Stomach (tissue), 9 donors: ENCODE measurements around the gene KCNK3. TPM values are rescaled to one million over a fixed set of nuclear protein-coding genes. Genes with fewer than 3 reads are reported as not detected.

Experiments used
- DNase-seq, 2 donors: peaks; one replicate each; pipeline versions ENCODE4 v3.0.0 to v3.0.0-alpha.2; 2013 to 2019
- H3K27ac ChIP-seq, 5 donors: fragments of 200-600 bp in 4 of 5; sonication (generic) in 4 of 5; one replicate each; pipeline ENCODE4 v1.5.1; 2013 to 2019; ENCODE audit warnings: mild to moderate bottlenecking in 1 of 5, moderate library complexity in 1 of 5
- H3K27me3 ChIP-seq, 3 donors: fragments of 200-600 bp; sonication (generic); one replicate each; pipeline ENCODE4 v1.5.1; 2017 to 2019; ENCODE audit warnings: mixed run types in 1 of 3
- H3K36me3 ChIP-seq, 4 donors: fragments of 200-600 bp; sonication (generic); 1 replicate in 3 of 4; 2 replicates in 1 of 4; pipeline ENCODE4 v1.5.1; 2016 to 2019
- H3K4me1 ChIP-seq, 4 donors: fragments of 200-600 bp; sonication (generic); one replicate each; pipeline ENCODE4 v1.5.1; 2016 to 2019
- H3K4me3 ChIP-seq, 4 donors: fragments of 200-600 bp; sonication (generic) in 3 of 4; one replicate each; pipeline ENCODE4 v1.5.1; 2016 to 2019; ENCODE audit warnings: mild to moderate bottlenecking in 1 of 4
- H3K9me3 ChIP-seq, 4 donors: fragments of 200-600 bp; sonication (generic); one replicate each; pipeline ENCODE4 v1.5.1; 2016 to 2019
- CTCF ChIP-seq, 7 experiments: fragments of 450-650 bp in 4 of 7; fragments of 200-600 bp in 3 of 7; sonication (generic) in 3 of 7; IDR thresholded peaks; one replicate each; pipeline ENCODE4 v1.5.1; 2016 to 2019; ENCODE audit warnings: antibody characterized with exemption in 7 of 7, control low read depth in 2 of 7, mild to moderate bottlenecking in 1 of 7
- EP300 ChIP-seq: sonication (generic); formaldehyde crosslinking; IDR thresholded peaks from one replicate; pipeline ENCODE4 v1.6.1; 2017; ENCODE audit warnings: antibody characterized with exemption
- POLR2A ChIP-seq, 4 donors: fragments of 450-650 bp; IDR thresholded peaks; one replicate each; pipeline ENCODE4 v1.6.1; 2016; ENCODE audit warnings: antibody characterized with exemption in 4 of 4, control low read depth in 2 of 4, mild to moderate bottlenecking in 1 of 4, moderate library complexity in 1 of 4
- POLR2AphosphoS5 ChIP-seq, 3 donors: sonication (generic); formaldehyde crosslinking; IDR thresholded peaks; one replicate each; pipeline ENCODE4 v1.6.1; 2016; ENCODE audit warnings: antibody characterized with exemption in 3 of 3
- WGBS, 5 donors: extraction: QIAGEN DNeasy Blood & Tissue Kit in 3 of 5; methylation state at CpG; one replicate each; pipeline versions ENCODE4 v1.1.5 to v1.1.7; 2013 to 2018; 5-methylcytosine and 5-hydroxymethylcytosine counted together
- intact Hi-C: fragments of 100-400 bp; cut with DNase I; formaldehyde crosslinking; loops from one replicate; pipeline ENCODE4 v1.15.1; 2023; ENCODE audit warnings: low total_unique reads
- polyA plus RNA-seq, 3 donors: library from polyadenylated mRNA; stranded (reverse); fragments of 200-250 nt; gene quantifications; one replicate each; pipeline ENCODE4 v1.2.3, GENCODE V29; 2013
- total RNA-seq, 5 donors: library from RNA; depleted of rRNA; stranded (reverse); fragments of >200 nt; gene quantifications; one replicate each; pipeline versions ENCODE4 v1.1.0 to v1.2.3, GENCODE V29; 2014 to 2016
- donor health status: healthy with polysubstance abuse.
- donor health status: Bipolar disorder and iron deficiency.
- donor health status: healthy.

KCNK3 gene
- total and polyA plus RNA-seq, 8 donors = 0.62 to 22.8 (median 1.9) TPM

- Histone ChIP-seq H3K27ac (no peak overlapping the region), H3K4me3 (no peak overlapping the region), H3K9me3 (peaks cover 0 to 8% (median 5%) of the 10 kb centered on the region in 4 donors), H3K4me1 (peaks cover 0 to 4% (median 0%) of the 10 kb centered on the region in 4 donors), H3K36me3 (no peaks in the 10 kb centered on the region), H3K27me3 (peaks cover 0 to 44% (median 7%) of the 10 kb centered on the region in 3 donors)
- 82 to 88% (median 84%) methylated on average over 8 to 13 of the region's 13 CpGs for WGBS, 5 donors
- no peak for DNase-seq
- TF ChIP-seq POLR2AphosphoS5 (IDR thresholded peaks at IDR 0.05) (no peak), POLR2A (IDR thresholded peaks at IDR 0.05) (no peak), EP300 (no peak), CTCF (IDR thresholded peaks at IDR 0.05) (no peak)
- intact Hi-C loops = no loop called here
Observed at GRCh38 chr2:26674771-26675170, 17.8 kb upstream of the KCNK3 start.

- 95 to 98% (median 98%) methylated on average over 6 of the region's 6 CpGs for WGBS, 5 donors
- Histone ChIP-seq H3K27ac (no peak overlapping the region), H3K4me3 (no peak overlapping the region), H3K36me3 (no peaks in the 10 kb centered on the region), H3K4me1 (peaks cover 0 to 4% (median 0%) of the 10 kb centered on the region in 4 donors), H3K9me3 (peaks cover 0 to 8% (median 5%) of the 10 kb centered on the region in 4 donors), H3K27me3 (peaks cover 0 to 34% (median 0%) of the 10 kb centered on the region in 3 donors)
- no peak for TF ChIP-seq POLR2AphosphoS5 (IDR thresholded peaks at IDR 0.05)
- TF ChIP-seq EP300 = no peak
- TF ChIP-seq CTCF (IDR thresholded peaks at IDR 0.05) = no peak
- no peak for TF ChIP-seq POLR2A (IDR thresholded peaks at IDR 0.05)
- DNase-seq = no peak
- intact Hi-C loops = no loop called here
Observed at GRCh38 chr2:26675651-26676255, 16.8 kb upstream of the KCNK3 start.

GRCh38 chr2:26678035-26678434, 14.5 kb upstream of the KCNK3 start:
- no peak for TF ChIP-seq CTCF (IDR thresholded peaks at IDR 0.05)
- 88 to 95% (median 93%) methylated on average over 4 of the region's 4 CpGs for WGBS, 5 donors
- Histone ChIP-seq H3K4me3 (no peak overlapping the region), H3K9me3 (peaks cover 0 to 8% (median 5%) of the 10 kb centered on the region in 4 donors), H3K27ac (no peak overlapping the region), H3K27me3 (peaks cover 0 to 19% (median 0%) of the 10 kb centered on the region in 3 donors), H3K36me3 (no peaks in the 10 kb centered on the region), H3K4me1 (no peaks in the 10 kb centered on the region)
- no peak for DNase-seq
- intact Hi-C loops = no loop called here

GRCh38 chr2:26679867-26680266, 12.7 kb upstream of the KCNK3 start:
- no peak overlapping the region for H3K27ac ChIP-seq
- peaks cover 0 to 8% (median 5%) of the 10 kb centered on the region in 4 donors for H3K9me3 ChIP-seq
- intact Hi-C loops = no loop called here
- H3K27me3 ChIP-seq = peaks cover 0 to 19% (median 0%) of the 10 kb centered on the region in 3 donors
- no peak for DNase-seq
- H3K4me1 ChIP-seq = no peaks in the 10 kb centered on the region
- 66 to 80% (median 71%) methylated on average over 4 of the region's 4 CpGs for WGBS, 5 donors
- TF ChIP-seq CTCF (IDR thresholded peaks at IDR 0.05) (no peak), EP300 (no peak), POLR2A (IDR thresholded peaks at IDR 0.05) (no peak), POLR2AphosphoS5 (IDR thresholded peaks at IDR 0.05) (no peak)
- H3K4me3 ChIP-seq = no peak overlapping the region
- H3K36me3 ChIP-seq = no peaks in the 10 kb centered on the region
